ENCODE results near the gene GAMT.

The GAMT gene

GRCh38 chr19:1384478-1385110, 16.7 kb downstream of the GAMT start:
- no peak for DNase-seq (ENCODE audit: low spot score)

- no peak for DNase-seq (ENCODE audit: low spot score)
Measured at GRCh38 chr19:1384085-1384462, 17.3 kb downstream of the GAMT start.

- DNase-seq (ENCODE audit: low spot score), result peak; percentile 92
Measured at GRCh38 chr19:1383312-1384084, 17.8 kb downstream of the GAMT start, which contains the start of gene NDUFS7. NDUFS7 (plus strand) TSS chr19:1383907; CDS start chr19:1383927, 20 bp downstream.

- DNase-seq (ENCODE audit: low spot score), result no peak
Measured at GRCh38 chr19:1383017-1383311, 18.4 kb downstream of the GAMT start.

- no peak for DNase-seq (ENCODE audit: low spot score)
Measured at GRCh38 chr19:1382250-1382649, 19.1 kb downstream of the GAMT start.

GRCh38 chr19:1379961-1380489, 21.3 kb downstream of the GAMT start:
- DNase-seq (ENCODE audit: low spot score), result no peak

GRCh38 chr19:1379126-1379905, 22.0 kb downstream of the GAMT start:
- no peak for DNase-seq (ENCODE audit: low spot score)

GRCh38 chr19:1377965-1378785, 23.2 kb downstream of the GAMT start:
- DNase-seq (ENCODE audit: low spot score), result no peak

GRCh38 chr19:1377176-1377964, 24.0 kb downstream of the GAMT start:
- no peak for DNase-seq (ENCODE audit: low spot score)

- no peak for DNase-seq (ENCODE audit: low spot score)
Measured at GRCh38 chr19:1376415-1376805, 24.9 kb downstream of the GAMT start.

GRCh38 chr19:1374250-1374577, 27.1 kb downstream of the GAMT start:
- no peak for DNase-seq (ENCODE audit: low spot score)

GRCh38 chr19:1373534-1374249, 27.6 kb downstream of the GAMT start:
- no peak for DNase-seq (ENCODE audit: low spot score)

GRCh38 chr19:1373042-1373533, 28.3 kb downstream of the GAMT start:
- no peak for DNase-seq (ENCODE audit: low spot score)

- DNase-seq (ENCODE audit: low spot score), result no peak
Measured at GRCh38 chr19:1370579-1371361, 30.6 kb downstream of the GAMT start.

GRCh38 chr19:1369214-1369805, 32.0 kb downstream of the GAMT start:
- DNase-seq (ENCODE audit: low spot score), result no peak

GRCh38 chr19:1366899-1367870, 34.2 kb downstream of the GAMT start:
- DNase-seq (ENCODE audit: low spot score), result no peak

GRCh38 chr19:1366296-1366695, 35.0 kb downstream of the GAMT start:
- no peak for DNase-seq (ENCODE audit: low spot score)

All from AG20443 (cell line).